Lower leg skin (tissue), 3 donors: ENCODE measurements around the gene MPRIP.

Source experiments
- POLR2A ChIP-seq, 2 donors: fragments of 450-650 bp; IDR thresholded peaks; one replicate each; pipeline ENCODE4 v1.6.1; 2016 to 2017; ENCODE audit warnings: antibody characterized with exemption in 2 of 2, mild to moderate bottlenecking in 1 of 2, moderate library complexity in 1 of 2
- TF ChIP-seq, protein P1 (sequence below), 3 donors: fragments of 450-650 bp; IDR thresholded peaks; one replicate each; pipeline ENCODE4 v1.5.1; 2016; ENCODE audit warnings: antibody characterized with exemption in 3 of 3, mild to moderate bottlenecking in 3 of 3, moderate library complexity in 2 of 3

DNA sequence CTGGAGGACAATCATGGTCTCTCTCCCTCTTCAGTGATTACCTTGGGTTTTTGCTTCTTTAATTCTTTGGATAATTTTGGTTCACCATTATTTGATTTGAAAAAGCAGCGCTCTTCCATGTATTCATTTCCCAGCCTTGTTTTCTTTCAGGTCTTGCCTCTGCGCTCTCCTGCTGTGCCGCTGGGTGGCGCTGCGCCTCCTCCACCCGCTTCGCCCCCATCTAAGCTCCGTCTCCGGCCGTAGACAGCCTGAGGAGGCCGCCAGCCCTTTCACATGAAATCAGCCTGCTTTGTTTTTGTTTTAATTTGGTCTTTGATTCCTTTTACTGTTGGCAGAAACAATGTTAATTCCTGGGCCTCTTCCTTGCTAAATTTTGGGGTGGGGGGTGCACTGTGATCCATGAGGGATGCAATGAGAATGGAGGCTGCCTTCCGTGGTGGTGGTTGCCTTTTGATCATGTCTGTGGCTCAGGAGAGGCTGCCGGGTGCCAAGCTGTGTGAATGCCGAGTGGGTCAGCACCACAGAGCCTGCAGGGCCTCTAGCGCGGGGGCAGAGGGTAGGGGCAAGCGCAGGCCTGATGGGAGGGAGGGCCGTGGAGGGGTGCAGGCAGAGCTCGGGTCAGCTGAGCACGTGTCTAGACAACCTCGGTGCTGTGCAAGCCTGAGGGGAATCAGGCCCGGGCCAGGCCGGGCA lies 99.7 kb downstream of the MPRIP start:
- TF ChIP-seq, protein P1, sequence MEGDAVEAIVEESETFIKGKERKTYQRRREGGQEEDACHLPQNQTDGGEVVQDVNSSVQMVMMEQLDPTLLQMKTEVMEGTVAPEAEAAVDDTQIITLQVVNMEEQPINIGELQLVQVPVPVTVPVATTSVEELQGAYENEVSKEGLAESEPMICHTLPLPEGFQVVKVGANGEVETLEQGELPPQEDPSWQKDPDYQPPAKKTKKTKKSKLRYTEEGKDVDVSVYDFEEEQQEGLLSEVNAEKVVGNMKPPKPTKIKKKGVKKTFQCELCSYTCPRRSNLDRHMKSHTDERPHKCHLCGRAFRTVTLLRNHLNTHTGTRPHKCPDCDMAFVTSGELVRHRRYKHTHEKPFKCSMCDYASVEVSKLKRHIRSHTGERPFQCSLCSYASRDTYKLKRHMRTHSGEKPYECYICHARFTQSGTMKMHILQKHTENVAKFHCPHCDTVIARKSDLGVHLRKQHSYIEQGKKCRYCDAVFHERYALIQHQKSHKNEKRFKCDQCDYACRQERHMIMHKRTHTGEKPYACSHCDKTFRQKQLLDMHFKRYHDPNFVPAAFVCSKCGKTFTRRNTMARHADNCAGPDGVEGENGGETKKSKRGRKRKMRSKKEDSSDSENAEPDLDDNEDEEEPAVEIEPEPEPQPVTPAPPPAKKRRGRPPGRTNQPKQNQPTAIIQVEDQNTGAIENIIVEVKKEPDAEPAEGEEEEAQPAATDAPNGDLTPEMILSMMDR (IDR thresholded peaks at IDR 0.05), result peak in 1 of 3 donors; percentile 48
- TF ChIP-seq POLR2A (IDR thresholded peaks at IDR 0.05), result no peak
